Measurements from ENCODE around the gene PAPPA.

PAPPA gene

DNA sequence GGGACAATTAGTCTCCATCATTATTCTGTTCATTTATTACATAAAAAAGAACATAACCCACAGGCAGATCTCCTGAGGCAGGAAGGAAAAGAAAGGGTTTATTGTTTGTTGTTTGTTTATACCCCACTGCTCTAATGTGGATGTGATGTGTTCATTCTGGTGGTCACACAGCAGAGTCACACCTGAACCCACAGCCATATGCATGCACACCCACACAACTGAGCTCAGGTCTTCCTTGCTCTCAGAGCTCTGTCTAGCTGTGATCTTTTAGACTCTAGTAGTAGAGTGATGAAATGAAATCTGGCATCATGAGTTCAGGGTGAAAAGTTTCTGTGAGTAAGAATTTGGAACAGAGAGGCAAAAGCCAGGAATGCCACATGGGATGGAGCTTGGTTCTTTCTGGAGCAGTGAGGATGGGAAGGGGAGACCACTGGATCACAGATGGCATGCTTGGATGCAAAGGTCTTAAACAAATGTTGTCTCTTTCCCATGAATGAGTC lies 227.0 kb downstream of the PAPPA start:
- no peak for DNase-seq (ENCODE audit: low read depth)
- TF ChIP-seq, protein P1, sequence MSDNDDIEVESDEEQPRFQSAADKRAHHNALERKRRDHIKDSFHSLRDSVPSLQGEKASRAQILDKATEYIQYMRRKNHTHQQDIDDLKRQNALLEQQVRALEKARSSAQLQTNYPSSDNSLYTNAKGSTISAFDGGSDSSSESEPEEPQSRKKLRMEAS (IDR thresholded peaks at IDR 0.05; ENCODE audit: low read depth, low read length): no peak
- TF ChIP-seq, protein P2, sequence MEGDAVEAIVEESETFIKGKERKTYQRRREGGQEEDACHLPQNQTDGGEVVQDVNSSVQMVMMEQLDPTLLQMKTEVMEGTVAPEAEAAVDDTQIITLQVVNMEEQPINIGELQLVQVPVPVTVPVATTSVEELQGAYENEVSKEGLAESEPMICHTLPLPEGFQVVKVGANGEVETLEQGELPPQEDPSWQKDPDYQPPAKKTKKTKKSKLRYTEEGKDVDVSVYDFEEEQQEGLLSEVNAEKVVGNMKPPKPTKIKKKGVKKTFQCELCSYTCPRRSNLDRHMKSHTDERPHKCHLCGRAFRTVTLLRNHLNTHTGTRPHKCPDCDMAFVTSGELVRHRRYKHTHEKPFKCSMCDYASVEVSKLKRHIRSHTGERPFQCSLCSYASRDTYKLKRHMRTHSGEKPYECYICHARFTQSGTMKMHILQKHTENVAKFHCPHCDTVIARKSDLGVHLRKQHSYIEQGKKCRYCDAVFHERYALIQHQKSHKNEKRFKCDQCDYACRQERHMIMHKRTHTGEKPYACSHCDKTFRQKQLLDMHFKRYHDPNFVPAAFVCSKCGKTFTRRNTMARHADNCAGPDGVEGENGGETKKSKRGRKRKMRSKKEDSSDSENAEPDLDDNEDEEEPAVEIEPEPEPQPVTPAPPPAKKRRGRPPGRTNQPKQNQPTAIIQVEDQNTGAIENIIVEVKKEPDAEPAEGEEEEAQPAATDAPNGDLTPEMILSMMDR (IDR thresholded peaks at IDR 0.05; ENCODE audit: low read depth, low read length): no peak
- no peak for TF ChIP-seq POLR2A (IDR thresholded peaks at IDR 0.05; ENCODE audit: extremely low read depth, insufficient read length)
- TF ChIP-seq MYC (IDR thresholded peaks at IDR 0.05; ENCODE audit: low read depth, low read length): no peak
- no peak overlapping the region for H3K4me3 ChIP-seq (ENCODE audit: low read depth, low read length)

DNA sequence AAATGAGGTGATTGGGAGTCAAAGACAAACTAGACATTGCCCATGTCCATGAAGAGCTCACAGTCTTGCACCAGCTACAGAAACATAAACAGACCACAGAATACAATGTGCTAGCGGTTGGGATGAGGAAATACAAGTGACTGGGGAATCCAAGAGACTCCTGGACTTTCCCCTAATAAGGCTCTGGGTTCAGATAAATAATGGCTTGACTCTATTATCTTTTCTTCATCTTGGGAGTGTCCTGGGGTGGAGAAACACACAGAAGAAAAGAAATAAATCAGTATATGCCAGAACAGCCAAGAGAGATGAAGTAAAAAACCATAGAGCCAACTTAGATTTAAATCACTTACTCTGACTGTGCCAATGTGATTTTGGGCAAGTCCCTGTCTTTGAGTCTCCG lies 227.8 kb downstream of the PAPPA start:
- no peak overlapping the region for H3K4me3 ChIP-seq (ENCODE audit: low read depth, low read length)
- TF ChIP-seq, protein P2 (IDR thresholded peaks at IDR 0.05; ENCODE audit: low read depth, low read length): no peak
- TF ChIP-seq, protein P1 (IDR thresholded peaks at IDR 0.05; ENCODE audit: low read depth, low read length): no peak
- TF ChIP-seq MYC (IDR thresholded peaks at IDR 0.05; ENCODE audit: low read depth, low read length) (no peak), POLR2A (IDR thresholded peaks at IDR 0.05; ENCODE audit: extremely low read depth, insufficient read length) (no peak)
- DNase-seq (ENCODE audit: low read depth): no peak

DNA sequence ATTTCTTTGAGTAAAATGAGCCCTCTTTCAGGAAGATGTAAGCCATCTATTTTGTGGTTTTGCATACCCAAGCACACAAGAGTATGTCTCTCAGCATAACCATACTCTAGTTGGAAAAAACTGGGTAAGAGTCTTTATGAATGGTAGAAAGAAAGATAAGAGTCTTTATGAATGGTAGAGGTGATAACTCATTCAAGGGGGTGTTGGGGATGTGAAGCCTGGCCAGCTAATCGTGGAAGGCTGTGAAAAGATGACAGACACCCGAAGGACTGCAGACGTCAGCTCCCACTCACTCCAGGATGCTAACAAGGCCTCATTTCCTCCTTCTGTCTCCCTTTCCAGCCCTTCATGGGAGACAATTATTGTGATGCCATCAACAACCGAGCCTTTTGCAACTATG lies 228.5 kb downstream of the PAPPA start:
- DNase-seq (ENCODE audit: low read depth): no peak
- no peak overlapping the region for H3K4me3 ChIP-seq (ENCODE audit: low read depth, low read length)
- no peak for TF ChIP-seq MYC (IDR thresholded peaks at IDR 0.05; ENCODE audit: low read depth, low read length)
- TF ChIP-seq POLR2A (IDR thresholded peaks at IDR 0.05; ENCODE audit: extremely low read depth, insufficient read length): no peak
- TF ChIP-seq, protein P1 (IDR thresholded peaks at IDR 0.05; ENCODE audit: low read depth, low read length): no peak
- TF ChIP-seq, protein P2 (IDR thresholded peaks at IDR 0.05; ENCODE audit: low read depth, low read length): no peak

DNA sequence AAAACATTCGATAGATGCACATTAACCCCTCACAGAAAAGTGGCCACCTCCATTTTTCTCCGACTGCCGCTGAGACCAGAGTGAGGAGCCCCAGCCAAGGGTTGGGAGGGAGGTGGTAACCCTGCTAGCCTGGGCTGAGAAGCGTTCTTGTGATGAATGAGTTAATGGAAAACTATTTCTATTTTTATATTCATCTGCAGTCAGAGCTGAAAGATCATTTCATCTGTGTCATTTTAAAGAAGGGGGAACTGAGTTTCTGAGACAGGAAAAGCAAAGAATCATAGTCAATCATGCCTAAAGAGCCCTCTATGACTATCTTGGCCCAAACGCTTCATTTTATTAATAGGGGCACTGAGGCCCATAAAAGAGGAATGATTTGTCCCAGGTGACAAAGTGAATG lies 229.5 kb downstream of the PAPPA start:
- H3K4me3 ChIP-seq (ENCODE audit: low read depth, low read length): no peak overlapping the region
- no peak for TF ChIP-seq POLR2A (IDR thresholded peaks at IDR 0.05; ENCODE audit: extremely low read depth, insufficient read length)
- TF ChIP-seq, protein P2 (IDR thresholded peaks at IDR 0.05; ENCODE audit: low read depth, low read length): no peak
- TF ChIP-seq, protein P1 (IDR thresholded peaks at IDR 0.05; ENCODE audit: low read depth, low read length): no peak
- no peak for TF ChIP-seq MYC (IDR thresholded peaks at IDR 0.05; ENCODE audit: low read depth, low read length)
- no peak for DNase-seq (ENCODE audit: low read depth)

DNA sequence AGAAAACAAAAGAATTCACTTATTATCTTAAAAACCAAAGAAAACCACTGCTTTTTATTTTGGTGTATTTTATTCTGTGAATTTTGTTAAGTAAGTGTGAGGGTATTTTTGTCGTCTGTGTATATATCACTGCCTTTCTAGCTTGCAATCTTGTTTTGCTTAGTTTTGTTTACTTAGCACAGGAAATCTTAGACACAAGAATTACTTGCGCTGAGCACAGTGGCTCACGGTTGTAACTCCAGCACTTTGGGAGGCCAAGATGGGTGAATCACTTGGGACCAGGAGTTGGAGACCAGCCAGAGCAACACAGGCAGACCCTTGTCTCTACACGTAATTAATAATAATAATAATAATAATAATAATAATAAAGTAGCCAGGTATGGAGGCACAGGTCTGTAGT lies 230.3 kb downstream of the PAPPA start:
- TF ChIP-seq MYC (IDR thresholded peaks at IDR 0.05; ENCODE audit: low read depth, low read length): no peak
- no peak for DNase-seq (ENCODE audit: low read depth)
- no peak overlapping the region for H3K4me3 ChIP-seq (ENCODE audit: low read depth, low read length)

DNA sequence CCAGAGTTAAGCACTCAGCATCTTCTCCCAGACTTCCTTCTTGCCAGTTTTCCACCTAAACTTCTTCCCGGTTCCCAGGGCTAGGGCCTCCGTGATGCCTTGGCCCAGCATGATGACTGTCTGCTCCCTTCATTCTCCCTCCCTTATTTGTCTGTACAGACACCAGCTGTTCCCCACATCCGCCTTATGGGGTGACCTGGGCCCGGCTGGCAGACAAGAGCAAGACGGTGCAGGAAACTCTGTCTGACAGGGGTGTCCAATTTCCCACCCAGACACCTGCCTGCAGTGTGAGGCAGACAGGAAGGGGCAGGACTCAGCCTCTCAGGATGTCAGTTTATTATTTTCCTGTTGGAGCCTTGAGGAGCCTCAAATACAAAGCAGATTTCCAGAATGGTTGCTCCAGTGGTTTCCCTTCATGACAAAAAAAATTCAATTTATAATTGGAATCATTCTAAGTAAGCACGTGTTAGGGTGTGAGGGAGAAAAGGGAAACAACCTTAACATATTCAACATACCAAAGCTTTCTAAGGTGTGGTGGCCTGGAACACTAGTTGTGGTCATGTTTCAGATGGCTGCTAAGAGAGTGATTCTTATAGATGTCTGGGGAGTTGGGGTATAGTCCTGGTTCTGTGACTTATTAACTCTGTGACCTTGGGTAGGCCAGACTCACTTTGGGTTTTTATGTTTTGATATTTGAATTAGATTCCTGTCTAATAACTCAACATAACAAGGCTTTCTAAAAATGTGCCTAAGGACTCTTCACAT lies 234.5 kb downstream of the PAPPA start:
- DNase-seq (ENCODE audit: low read depth): no peak
- no peak overlapping the region for H3K4me3 ChIP-seq (ENCODE audit: low read depth, low read length)
- TF ChIP-seq, protein P2 (IDR thresholded peaks at IDR 0.05; ENCODE audit: low read depth, low read length): no peak
- no peak for TF ChIP-seq MYC (IDR thresholded peaks at IDR 0.05; ENCODE audit: low read depth, low read length)
- TF ChIP-seq POLR2A (IDR thresholded peaks at IDR 0.05; ENCODE audit: extremely low read depth, insufficient read length): no peak
- TF ChIP-seq, protein P1 (IDR thresholded peaks at IDR 0.05; ENCODE audit: low read depth, low read length): no peak
